SH-SY5Y (cell line): ENCODE results near the gene HNRNPD.

ENCODE experiments used
- GATA2 ChIP-seq: IDR thresholded peaks from 2 replicates; pipeline ENCODE4 v1.6.1; 2011; ENCODE audit warnings: mild to moderate bottlenecking, low read depth, low read length
- GATA3 ChIP-seq: IDR thresholded peaks from 2 replicates; pipeline ENCODE4 v1.6.1; 2011; ENCODE audit warnings: low read depth, mild to moderate bottlenecking, low read length, moderate library complexity

The HNRNPD gene

GRCh38 chr4:82373816-82374625 lies at the start of gene HNRNPD:
Gene HNRNPD (minus strand): TSS chr4:82373991. CDS start chr4:82373678, 313 bp downstream.
- TF ChIP-seq GATA3 (no peak), GATA2 (0 out of 2 replicates have a peak, but pooled peaks have one; percentile 13)

- TF ChIP-seq GATA3 (no peak), GATA2 (no peak)
These were observed 48.8 kb upstream of the HNRNPD start for GRCh38 chr4:82422616-82423015.

- no peak for TF ChIP-seq GATA3
- TF ChIP-seq GATA2 = no peak
These were observed 48.2 kb upstream of the HNRNPD start for GRCh38 chr4:82421796-82422560.

- TF ChIP-seq GATA2 = no peak
- no peak for TF ChIP-seq GATA3
These were observed 45.7 kb upstream of the HNRNPD start for GRCh38 chr4:82419451-82419850.

GRCh38 chr4:82415922-82416365 lies 42.2 kb upstream of the HNRNPD start:
- TF ChIP-seq GATA3 (no peak), GATA2 (no peak)

GRCh38 chr4:82403725-82404124 lies 29.9 kb upstream of the HNRNPD start:
- TF ChIP-seq GATA2 (no peak), GATA3 (no peak)

- TF ChIP-seq GATA2 (no peak), GATA3 (no peak)
These were observed 28.5 kb upstream of the HNRNPD start for GRCh38 chr4:82402196-82402775.

GRCh38 chr4:82401600-82401999 lies 27.8 kb upstream of the HNRNPD start:
- TF ChIP-seq GATA3 = no peak

GRCh38 chr4:82398263-82398662 lies 24.5 kb upstream of the HNRNPD start:
- TF ChIP-seq GATA2 (no peak), GATA3 (no peak)

- TF ChIP-seq GATA2 (no peak), GATA3 (no peak)
These were observed 23.7 kb upstream of the HNRNPD start for GRCh38 chr4:82397527-82397926.

- TF ChIP-seq GATA3 = no peak
- TF ChIP-seq GATA2 = no peak
These were observed 21.1 kb upstream of the HNRNPD start for GRCh38 chr4:82394896-82395295.

- TF ChIP-seq GATA3 (no peak), GATA2 (no peak)
These were observed 14.6 kb upstream of the HNRNPD start for GRCh38 chr4:82388405-82388804.

GRCh38 chr4:82382751-82383150 lies 9.0 kb upstream of the HNRNPD start:
- TF ChIP-seq GATA2 = no peak
- TF ChIP-seq GATA3 = no peak

- TF ChIP-seq GATA2 = no peak
- no peak for TF ChIP-seq GATA3
These were observed 8.0 kb upstream of the HNRNPD start for GRCh38 chr4:82381661-82382296.

- no peak for TF ChIP-seq GATA2
- no peak for TF ChIP-seq GATA3
These were observed 7.4 kb upstream of the HNRNPD start for GRCh38 chr4:82381235-82381634.

- TF ChIP-seq GATA3 = no peak
- TF ChIP-seq GATA2 = no peak
These were observed 7.0 kb upstream of the HNRNPD start for GRCh38 chr4:82380831-82381230.
